ENCODE measurements around the gene RPL18A.
A peak's percentile ranks its signal among the peaks of the same experiment; 100 is the strongest.

RPL18A gene

GRCh38 chr19:17841810-17842662 is 17.7 kb upstream of the RPL18A start:
- DNase-seq (ENCODE audit: low read depth in 2 of 2), result peak in 1 of 2 experiments; percentile 63

GRCh38 chr19:17842663-17843291 is 16.9 kb upstream of the RPL18A start:
- DNase-seq (ENCODE audit: low read depth in 2 of 2), result no peak

DNA sequence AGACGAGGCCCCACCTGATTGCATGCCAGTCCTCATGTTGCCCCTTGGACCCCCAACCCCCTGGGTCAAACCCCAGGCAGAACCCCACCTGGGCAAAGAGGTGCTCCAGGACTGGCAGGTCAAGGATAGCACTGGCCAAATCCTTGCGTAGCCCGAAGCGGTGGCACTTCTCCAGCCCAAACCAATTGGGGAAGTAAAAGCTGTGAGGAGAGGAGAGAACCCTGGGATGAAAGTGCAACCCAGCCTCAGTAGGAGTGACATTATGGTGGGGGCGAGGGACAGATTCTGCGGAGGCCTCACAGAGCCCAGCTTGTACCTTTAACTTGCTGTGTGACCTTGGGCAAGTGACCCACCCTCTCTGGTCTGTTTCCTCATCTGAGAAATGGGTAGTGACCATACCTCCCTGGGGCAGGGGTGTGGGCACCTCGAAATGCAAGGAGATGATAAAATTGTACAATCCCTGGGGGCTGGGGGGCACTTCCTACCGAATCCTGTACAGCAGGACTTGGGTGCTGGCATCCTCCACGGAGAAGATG is 16.4 kb upstream of the RPL18A start:
- DNase-seq (ENCODE audit: low read depth in 2 of 2), result no peak

- DNase-seq (ENCODE audit: low read depth in 2 of 2), result no peak
These were observed 15.7 kb upstream of the RPL18A start for GRCh38 chr19:17843908-17844490.

GRCh38 chr19:17846146-17846545 is 13.6 kb upstream of the RPL18A start:
- DNase-seq (ENCODE audit: low read depth in 2 of 2), result no peak

DNA sequence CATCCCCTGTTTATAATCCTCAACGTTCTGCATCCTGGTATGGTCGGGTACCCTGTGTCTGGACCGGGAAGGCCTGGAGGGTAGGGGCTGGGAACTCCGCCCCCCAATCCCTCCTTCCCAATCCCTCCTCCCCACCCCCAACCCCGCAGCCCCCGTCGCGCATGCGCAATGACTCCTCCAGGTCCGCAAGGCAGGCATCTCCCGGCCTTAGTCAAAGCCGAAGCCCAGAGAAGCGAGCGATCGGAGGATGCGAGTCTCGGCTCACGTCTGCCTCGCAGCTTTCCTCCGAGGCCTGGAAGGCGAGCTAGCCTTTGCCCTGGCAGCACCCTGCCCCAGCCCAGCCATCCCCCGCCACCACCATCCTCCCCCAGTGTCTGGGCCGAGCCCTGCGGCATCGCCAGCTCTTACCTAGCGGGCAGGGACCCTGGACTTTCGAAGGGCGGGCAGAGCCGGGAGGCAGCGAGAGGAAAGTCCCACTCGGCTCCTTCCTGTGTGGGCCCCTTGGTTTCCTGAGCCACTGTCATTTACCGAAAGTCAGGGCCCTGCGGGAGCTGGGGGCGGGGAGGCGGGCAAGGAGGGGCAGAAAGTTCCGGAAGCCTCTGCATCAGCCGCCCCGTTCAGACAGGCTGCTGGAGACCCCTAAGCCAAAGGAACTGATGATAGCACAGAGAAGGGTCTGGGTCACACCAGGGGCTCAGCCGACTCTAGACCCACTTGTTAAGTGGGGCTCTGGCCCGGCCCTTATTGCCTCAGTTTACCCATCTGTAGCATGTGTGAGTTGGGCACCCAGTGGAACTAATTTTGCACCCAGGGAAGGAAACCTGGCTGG is 12.0 kb upstream of the RPL18A start, which contains the start of gene JAK3:
JAK3 (minus strand) TSS at position 445 of the 829 bp plus-strand sequence. CDS start 3,565 bp downstream, outside the sequence.
- DNase-seq (ENCODE audit: low read depth in 2 of 2), result no peak

DNA sequence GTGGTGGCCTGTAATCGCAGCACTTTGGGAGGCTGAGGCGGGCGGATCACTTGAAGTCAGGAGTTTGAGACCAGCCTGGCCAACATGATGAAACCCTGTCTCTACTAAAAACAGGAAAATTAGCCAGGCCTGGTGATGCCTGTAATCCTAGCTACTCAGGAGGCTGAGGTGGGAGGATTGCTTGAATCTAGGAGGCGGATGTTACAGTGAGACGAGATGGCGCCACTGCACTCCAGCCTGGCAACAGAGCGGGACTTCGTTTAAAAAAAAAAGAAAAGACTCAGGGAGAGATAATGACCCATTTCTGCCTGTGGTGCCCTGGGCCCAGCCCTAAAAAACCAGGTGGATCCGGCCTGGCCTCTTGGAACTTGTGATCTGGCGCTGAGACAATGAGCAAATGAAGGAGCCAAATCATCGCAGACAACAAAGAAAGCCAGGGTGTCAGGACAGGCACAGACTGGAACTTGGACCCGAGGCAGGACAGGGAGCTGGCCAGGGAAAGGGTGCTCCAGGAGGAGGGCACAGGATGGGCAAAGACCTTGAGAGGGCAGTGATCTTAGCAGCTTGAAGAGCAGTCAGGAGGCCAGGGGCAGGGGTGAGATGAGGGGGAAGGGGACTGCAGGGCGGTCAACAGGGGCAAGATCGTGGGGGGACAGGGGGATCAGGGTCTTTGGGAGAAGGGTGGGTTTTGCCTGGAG is 11.0 kb upstream of the RPL18A start:
- no peak for DNase-seq (ENCODE audit: low read depth in 2 of 2)

DNA sequence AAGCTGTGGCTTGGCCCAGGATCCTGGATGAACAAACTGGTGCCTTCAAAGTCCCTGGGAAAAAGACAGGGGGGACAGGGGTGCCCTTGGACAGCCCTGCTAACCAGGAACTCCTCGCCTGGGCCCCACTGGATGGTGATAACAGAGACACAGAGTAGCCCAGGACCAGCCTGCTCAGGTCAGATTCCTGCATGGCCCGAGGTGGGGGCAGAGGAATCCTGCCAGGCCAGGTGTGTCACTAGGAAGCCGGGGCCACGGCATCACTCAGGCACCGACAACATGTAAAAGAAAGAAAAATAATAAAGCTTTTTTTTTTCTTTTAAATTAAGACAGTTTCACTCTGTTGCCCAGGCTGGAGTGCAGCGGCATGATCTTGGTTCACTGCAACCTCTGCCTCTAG is 5.6 kb upstream of the RPL18A start:
- DNase-seq (ENCODE audit: low read depth in 2 of 2), result no peak

- DNase-seq (ENCODE audit: low read depth in 2 of 2), result no peak
These were observed 4.2 kb upstream of the RPL18A start for GRCh38 chr19:17855280-17856152.

DNA sequence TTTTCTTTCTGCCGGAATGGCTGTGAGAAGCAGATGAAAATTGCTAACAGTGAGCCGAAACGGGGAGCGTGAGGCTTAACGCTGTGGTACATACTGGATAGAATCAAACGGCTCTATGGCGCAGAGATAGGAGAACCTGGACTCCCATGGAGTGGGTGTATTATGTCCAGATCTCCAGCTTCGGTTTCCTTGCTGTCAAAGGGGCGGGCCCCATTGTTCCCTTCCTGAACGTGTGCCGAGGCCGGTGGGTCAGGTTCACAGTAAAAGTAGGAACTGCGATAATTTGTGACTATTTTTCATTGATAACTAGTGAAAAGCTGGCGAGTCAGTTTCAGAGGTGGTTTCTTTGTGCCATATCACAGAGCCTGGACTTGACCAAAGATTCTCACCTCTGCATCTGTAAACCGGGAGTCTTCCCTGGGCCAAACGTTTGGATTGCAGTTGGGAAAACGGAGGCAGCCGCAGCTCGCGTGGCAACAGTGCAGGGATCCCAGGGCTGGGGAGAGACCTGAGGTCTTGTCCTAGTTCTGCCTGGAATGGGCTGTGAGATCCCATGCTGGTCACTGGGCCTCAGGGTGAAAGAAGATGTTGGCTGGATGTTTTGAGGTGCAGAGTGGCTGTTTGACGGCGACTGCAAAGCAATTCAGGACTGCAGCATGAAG is 752 bp downstream of the RPL18A start:
- no peak for DNase-seq (ENCODE audit: low read depth in 2 of 2)

DNA sequence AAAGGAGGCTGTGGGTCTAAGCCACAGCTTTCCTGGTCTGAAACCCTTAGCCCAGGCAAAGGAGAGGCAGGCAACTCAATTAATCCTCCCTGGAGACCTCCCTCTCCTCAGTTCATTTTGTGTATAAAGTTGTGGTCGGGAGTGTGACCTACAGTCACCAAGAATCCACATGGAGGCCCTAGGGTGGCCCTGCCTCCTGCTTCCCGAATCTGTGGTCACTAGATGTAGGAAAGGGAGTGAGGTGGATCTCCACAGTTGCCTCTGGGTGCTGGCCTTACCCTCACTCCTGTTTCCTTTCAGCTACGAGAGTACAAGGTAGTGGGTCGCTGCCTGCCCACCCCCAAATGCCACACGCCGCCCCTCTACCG is 1.3 kb downstream of the RPL18A start:
- DNase-seq (ENCODE audit: low read depth in 2 of 2), result no peak

DNA sequence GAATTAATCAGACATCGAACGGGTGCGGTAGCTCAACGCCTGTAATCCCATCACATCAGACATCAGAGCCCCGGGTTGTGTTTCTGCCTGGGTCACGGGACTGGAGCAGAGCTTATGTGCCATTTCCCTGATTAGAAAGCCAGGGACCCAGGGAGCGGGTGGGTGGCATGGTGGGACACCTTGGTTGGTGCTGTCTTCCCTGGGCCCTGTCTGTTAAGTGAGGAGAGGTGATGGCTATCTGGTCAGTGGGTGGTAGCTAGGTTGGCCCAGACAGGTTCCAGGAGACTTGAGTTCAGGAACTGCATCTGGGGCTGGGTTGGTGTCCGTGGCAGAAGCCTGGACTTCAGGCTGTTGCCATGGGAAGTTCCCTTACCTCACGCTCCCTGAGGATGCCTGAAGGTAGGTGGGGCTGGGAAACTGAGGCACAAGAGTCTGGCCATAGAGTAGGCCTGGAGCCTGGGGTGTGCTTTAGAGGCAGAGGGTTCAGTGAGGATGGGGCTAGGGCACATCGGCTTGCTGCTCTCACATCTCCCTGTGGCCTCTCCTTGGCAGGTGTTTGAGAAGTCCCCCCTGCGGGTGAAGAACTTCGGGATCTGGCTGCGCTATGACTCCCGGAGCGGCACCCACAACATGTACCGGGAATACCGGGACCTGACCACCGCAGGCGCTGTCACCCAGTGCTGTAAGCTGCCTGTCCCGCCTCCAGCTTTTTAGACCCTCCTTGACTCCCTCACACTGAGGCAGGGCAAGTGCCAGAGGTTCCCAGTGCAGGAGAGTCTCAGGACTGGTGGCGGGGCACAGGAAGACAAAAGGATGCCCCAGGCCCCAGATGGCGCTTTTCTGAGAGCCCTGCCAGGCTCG is 2.1 kb downstream of the RPL18A start:
- DNase-seq (ENCODE audit: low read depth in 2 of 2), result no peak

DNA sequence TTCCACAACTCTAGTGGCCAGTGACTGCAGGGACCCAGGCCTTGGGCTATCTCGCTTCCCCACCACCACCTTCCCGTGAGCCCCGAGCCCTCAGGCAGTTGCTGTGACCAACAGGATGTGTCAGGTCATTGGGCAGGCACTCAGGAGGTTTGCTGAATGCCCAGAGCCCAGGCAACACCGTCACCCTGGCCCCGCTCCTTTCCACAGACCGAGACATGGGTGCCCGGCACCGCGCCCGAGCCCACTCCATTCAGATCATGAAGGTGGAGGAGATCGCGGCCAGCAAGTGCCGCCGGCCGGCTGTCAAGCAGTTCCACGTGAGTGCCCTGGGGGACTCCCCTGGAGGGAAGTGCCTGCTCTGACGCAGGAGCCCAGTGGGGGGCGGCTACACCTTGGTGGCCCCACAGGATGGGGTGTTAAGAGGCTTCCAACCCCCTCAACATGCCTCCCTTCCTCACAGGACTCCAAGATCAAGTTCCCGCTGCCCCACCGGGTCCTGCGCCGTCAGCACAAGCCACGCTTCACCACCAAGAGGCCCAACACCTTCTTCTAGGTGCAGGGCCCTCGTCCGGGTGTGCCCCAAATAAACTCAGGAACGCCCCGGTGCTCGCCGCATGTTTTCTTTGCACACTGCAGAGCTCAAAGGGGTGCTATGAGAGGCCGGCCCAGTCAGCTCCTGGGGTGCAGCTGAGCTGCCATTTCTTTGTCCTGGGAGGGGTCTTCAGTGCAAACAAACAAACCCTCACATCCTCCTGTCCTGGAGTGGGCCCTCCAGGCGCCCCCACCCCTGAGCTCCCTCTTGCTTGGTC is 3.2 kb downstream of the RPL18A start:
- no peak for DNase-seq (ENCODE audit: low read depth in 2 of 2)

GRCh38 chr19:17863520-17864182 is 3.9 kb downstream of the RPL18A start:
- no peak for DNase-seq (ENCODE audit: low read depth in 2 of 2)

GRCh38 chr19:17865364-17866311 is 5.9 kb downstream of the RPL18A start:
- DNase-seq (ENCODE audit: low read depth in 2 of 2), result no peak

Data from fibroblast of skin of left biceps (primary cell).